A172 (cell line): ENCODE data around the gene MYO18A. TPM values are rescaled to one million over a fixed set of nuclear protein-coding genes. Genes with fewer than 3 reads are reported as not detected.
"Not testable (repeated sequence)": the region's sequence is repeated elsewhere in the genome, so short reads cannot be mapped to it uniquely, and the experiment has no call there.

Source experiments
- DNase-seq: peaks from one replicate; pipeline ENCODE4 v3.0.0-alpha.2; 2015; ENCODE audit warnings: low spot score
- total RNA-seq: library from RNA; depleted of rRNA; stranded (reverse); fragments of >200 nt; shearing (Covaris generic); gene quantifications from 2 replicates; pipeline ENCODE4 v1.2.3, GENCODE V29; 2014

MYO18A gene
- total RNA-seq, 1 experiment from 2014 or later: 35.8 TPM

DNA sequence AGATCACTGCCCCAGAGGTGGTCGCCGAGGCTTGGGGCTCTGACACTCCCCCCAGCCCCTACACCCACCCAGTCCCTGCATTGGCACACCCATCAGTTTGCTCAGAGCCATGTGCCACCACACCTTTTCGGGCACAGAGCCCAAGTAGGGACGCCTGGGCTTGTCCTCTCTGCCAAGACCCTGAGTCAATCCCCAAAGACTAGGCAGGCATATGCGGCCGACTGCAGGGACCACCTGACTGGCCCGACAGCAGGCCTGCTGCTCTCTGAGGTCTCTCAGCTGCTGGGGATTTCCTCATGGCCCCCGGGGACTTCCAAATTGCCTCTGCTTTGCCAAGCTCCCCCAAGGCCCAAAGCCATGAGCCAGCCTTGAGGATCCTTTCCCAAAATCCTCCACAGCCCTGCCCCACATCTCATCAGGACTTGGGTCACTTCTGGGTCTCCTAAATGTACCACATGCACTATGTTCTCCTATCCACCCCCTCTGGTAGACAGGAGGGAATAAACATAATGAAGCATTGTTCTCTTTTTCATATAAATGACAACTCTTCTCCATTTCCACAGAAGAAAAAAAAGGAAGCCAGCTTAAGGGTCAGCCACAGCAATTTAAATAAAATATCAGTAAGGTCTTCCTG, 30.6 kb downstream of the MYO18A start:
- DNase-seq: no peak

GRCh38 chr17:29148790-29149430, 31.3 kb downstream of the MYO18A start:
- peak; percentile 90 for DNase-seq

GRCh38 chr17:29148257-29148789, 31.9 kb downstream of the MYO18A start:
- DNase-seq: no peak

DNA sequence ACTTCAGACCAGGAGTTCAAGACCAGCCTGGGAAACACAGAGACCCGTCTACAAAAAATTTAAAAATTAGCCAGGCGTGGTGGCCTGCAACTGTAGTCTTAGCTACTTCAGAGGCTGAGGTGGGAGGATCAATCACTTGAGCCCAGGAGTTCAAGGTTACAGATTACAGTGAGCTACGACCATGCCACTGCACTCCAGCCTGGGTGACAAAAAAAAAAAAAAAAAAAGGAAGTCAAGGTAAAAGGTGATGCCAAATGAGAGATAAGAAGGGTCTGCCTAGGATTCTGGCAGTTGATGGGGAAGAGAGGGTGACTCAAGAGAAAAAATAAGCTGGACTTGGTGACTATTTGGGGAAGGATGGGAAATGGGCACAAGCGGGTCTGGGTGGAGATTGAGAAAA, 32.5 kb downstream of the MYO18A start:
- DNase-seq: no peak

DNA sequence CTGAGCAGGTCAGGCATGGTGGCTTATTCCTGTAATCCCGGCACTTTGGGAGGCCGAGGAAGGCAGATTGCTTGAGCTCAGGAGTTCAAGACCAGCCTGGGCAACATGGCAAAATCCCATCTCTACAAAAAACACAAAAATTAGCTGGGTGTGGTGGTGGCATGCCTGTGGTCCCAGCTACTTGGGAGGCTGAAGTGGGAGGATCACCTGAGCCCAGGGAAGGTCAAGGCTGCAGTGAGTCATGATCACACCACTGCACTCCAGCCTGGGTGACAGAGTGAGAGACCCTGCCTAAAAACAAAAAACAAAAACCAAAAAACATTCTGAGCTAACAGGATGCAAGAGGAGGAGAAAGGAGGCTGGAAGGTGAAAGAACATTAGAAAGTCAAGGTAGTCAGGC, 33.0 kb downstream of the MYO18A start:
- DNase-seq: not testable (repeated sequence)

- DNase-seq: no peak
Observed at GRCh38 chr17:29146369-29146972, 33.7 kb downstream of the MYO18A start.

GRCh38 chr17:29145289-29146073, 34.7 kb downstream of the MYO18A start:
- peak; percentile 85 for DNase-seq

GRCh38 chr17:29143894-29144293, 36.3 kb downstream of the MYO18A start:
- peak; percentile 46 for DNase-seq

- DNase-seq: no peak
Observed at GRCh38 chr17:29141514-29141876, 38.7 kb downstream of the MYO18A start.

DNA sequence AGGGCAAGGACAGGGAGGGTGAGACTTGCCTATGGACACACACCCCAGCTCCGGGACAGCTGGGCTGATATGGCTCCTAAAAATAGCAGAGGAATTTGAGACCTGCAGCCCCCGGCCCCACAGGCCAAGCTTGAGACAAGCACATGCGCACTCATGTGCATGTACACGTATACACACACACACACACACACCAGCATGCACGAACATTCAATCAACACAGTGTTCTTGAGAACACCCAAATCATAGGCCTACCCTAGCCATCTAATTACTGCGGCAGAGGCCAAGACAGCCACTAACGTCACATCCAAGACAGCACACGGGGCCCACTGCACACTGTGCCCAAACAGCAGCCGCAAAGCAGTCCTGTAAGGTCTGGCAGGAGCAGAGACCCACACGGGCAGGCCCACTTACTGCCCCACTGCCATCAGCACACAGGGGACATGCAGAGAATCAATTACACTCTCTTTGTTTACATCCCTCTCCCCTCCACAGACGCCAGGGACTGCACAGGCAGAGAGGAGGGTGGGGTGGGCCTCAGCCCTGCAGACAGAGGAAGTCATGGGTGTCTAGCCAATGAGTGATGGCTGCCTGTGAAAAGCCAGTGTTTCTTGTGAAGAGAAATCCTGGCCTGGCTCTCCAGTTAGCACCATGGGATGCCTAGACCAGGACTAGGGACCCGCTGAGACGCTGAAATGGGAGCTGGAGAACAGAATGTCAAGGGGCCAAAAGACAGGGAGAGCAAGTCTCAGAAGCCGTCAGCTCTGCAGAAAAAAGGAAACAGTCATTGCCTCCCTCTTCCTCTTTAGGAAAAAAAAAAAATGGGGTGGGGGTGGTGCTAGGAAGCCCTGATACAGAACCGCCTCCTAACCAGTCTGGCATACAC, 39.3 kb downstream of the MYO18A start:
- DNase-seq: no peak

DNA sequence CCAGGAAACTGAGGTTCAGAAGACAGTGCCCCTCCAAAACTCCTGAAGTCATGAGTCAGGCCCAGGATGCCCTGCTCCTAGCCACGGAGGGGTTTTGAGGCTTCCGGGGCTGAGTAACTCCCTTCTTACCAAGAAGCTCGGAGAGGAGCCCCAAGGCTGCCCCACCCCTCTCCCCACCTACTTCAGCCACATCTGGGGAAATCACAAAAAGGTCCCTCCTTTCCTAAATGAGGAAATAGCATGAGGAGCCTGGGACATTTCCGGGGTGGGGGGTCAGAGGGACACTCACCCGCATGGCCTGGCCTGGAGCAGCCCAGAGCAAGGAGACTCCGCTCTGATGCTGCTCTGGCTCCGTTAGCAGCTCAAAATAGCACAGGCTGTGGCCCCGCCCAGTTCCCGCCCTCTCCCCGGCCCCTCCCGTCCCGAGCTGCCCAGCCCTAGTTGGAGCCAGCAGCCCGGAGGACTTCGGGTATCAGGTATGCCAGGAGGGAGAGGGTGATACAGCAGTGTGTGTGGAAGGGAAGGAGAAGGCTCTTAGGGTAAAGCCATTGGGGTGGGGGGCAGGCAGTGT, 40.1 kb downstream of the MYO18A start:
- peak; percentile 84 for DNase-seq

GRCh38 chr17:29138971-29139691, 41.1 kb downstream of the MYO18A start:
- no peak for DNase-seq

GRCh38 chr17:29138184-29138955, 41.8 kb downstream of the MYO18A start:
- DNase-seq: peak; percentile 47

DNA sequence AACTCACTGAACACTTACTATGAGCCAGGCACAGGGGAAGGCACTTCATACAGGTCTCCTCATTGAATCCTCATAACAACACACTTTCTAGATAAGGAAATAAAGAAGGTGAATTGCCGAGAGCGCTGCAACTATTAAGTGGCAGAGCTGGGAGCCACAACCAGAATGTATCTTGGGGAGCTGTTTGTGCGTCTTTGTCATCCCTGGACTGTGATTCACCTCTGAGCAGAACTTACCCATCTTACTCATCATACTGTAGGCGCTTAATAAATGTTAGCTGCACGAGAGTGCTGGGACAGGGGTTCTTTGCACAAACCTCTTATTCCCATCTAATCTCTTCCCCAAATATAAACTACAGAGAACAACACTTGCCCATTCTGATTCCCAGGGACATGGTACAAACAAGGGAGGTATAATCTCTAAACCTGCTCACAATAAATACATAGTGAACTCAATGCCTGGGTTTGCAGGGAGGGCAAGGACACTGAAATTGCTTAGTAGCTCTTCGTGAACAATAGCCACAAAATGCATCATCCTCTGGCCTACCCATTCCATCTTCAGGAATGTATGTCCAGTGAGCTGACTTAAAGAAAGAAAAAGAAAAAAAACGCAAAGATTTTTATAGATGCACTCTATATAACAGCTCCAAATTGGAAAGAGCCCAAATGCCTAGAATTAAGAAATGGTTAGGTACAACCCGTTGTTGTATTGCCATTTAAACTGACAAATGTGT, 43.0 kb downstream of the MYO18A start:
- DNase-seq: no peak

- DNase-seq: no peak
Observed at GRCh38 chr17:29135464-29135863, 44.7 kb downstream of the MYO18A start.

- DNase-seq: peak; percentile 89
Observed at GRCh38 chr17:29133121-29133713, 47.0 kb downstream of the MYO18A start.

- DNase-seq: peak; percentile 76
Observed at GRCh38 chr17:29131814-29132682, 48.1 kb downstream of the MYO18A start.
